DMS153 (cell line): ENCODE results near the gene SYTL3.
A peak's percentile ranks its signal among the peaks of the same experiment; 100 is the strongest.

Source experiments
- DNase-seq: peaks from one replicate; lab custom pipeline; 2025; lab: John Stamatoyannopoulos, UW

Gene SYTL3

DNA sequence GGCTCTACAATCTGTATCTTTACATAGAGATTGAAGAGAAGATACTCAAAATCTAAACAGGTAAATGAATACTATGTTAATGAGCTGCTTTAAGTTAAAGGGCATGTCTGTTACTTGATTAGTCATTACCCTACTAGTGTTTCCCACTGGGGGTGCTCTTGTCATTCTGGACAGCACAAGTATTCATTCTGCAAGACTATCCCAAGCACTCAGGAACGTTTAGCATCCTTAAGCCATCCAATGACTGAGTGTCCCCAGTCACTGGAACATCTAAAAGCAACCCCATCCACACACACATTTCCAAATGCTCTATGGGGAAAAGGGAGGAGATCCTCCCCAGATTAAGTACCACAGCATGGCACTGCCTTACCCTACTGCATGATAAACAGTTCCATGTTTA lies 143.6 kb downstream of the SYTL3 start:
- no peak for DNase-seq

DNA sequence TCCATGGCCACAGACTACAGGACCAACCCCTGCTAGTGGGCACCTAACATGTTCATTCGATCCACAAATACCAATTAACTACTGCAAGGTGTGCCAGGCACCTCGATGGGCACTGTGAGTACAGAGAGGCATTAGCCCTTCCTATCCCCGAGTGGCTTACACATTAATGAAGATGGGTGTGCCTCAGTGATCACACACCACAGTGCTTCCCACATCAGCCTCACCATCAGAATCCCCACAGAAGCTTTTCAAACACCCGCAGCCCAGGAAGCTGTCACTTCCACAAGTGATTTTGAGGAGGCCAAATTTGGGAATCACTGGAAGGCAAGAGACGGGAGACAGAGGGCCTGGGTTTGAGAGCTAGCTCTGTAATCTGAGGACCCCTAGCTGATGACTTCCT lies 145.7 kb downstream of the SYTL3 start:
- no peak for DNase-seq

DNA sequence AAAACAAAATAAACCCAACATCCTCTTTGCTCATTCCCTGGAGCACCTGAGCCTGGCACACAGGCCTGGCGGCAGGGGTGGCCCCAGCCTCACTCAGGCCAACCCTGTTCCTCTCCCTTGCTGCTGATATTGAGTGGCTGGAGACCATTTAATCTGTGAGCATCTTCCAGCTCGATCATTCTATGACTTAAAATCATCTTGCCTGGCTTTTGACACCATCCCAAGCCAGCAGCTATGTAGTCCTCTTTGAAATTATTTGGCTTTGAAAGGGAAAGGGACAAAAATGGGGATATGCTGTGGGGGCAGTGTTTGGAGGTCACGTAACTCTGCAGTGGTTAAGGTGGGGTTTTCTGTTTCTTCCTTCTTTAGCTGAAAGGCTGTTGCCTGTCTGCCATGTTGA lies 146.5 kb downstream of the SYTL3 start:
- no peak for DNase-seq

DNA sequence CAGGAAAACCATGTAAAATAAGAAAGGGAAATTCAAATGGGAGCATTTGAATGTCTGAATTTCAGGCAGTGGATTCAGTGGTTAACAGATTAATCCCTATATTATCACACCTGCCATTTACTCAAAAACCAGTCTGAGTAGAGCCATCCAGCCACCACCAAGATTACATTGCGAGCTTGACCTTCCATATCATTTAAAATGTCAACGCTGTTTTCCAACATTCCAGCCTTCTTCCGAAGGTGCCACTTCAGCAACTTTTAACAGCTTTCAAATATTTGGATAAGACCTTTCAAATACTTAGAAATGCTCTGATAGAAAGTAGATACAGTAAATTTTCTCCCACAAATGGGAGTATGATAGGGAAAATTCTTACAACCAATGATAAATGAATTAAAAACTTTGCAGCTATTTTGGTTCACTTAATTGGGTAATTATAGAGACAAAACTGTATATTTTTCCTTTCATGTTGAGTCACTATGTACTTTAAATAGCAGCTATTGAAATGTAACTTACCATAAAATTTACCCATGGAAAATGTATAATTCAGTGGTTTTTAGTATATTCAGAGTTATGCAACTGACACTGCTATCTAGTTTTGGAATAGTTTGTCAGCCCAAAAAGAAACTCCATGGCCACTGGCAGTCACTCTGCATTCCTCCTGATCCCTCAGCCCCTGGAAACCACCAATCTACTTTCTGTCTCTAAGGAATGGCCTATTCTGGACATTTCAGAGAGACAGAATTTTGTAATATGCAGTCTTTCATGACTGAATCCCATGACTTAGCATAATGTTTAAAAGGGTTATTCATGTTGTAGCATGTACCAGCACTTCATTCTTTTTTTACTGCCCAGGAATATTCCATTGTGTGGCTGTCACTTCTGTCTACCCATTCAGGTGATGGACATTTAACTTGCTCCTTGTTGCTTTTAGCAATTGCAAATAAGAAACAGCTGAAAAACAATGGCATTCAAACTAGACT lies 147.8 kb downstream of the SYTL3 start:
- no peak for DNase-seq

DNA sequence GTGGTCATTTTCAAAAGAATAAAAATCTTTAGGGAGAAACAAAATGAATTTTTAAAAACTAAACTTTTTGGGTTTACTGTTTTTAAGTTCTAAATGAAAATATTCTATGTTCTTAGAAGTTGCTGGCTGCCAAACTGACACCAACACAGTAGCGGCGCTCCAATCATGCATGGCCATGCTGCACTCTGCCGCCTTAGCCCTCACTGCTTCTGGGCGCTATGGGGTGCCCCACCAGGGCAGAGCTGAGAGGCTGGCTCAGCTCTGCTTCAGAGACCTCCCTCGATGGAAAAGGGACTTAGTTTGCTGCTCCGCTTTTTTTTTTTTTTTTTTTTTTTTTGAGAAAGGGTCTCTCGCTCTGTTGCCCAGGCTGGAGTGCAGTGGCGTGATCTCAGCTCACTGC lies 148.5 kb downstream of the SYTL3 start:
- DNase-seq = no peak

DNA sequence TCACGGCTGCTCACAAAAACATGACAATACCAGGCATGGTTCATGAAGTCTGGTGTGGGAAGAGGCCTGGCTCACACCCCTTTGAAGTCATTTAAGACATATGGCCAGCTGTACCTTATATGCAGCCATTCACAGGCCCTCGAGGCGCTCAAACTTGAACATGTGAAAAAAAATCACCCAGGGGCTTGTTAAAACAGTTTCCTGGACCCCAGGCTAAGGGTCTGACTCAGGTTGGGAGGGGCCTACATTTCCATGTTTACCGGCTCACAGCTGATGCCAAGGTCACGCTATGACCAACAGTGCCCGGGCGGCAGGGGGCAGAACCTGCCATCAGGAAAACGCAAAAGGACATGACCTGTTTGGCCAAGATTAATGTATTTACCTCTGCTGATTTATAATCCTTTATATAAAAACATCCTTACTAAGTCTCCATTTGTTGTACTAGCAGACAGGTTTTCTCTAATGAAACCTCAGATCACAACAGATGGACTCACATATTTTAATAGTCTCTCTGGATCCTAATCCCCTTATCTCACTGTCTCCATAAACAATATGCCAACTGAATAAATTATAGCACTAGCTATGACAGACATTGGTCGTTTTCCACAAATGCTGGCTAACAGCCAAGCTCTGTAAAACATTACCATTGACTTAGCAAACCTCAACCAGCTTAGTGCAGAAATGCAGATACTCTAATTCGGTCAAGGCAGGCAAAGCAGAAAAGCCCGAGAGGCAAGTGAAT lies 149.4 kb downstream of the SYTL3 start:
- peak; percentile 90 for DNase-seq

DNA sequence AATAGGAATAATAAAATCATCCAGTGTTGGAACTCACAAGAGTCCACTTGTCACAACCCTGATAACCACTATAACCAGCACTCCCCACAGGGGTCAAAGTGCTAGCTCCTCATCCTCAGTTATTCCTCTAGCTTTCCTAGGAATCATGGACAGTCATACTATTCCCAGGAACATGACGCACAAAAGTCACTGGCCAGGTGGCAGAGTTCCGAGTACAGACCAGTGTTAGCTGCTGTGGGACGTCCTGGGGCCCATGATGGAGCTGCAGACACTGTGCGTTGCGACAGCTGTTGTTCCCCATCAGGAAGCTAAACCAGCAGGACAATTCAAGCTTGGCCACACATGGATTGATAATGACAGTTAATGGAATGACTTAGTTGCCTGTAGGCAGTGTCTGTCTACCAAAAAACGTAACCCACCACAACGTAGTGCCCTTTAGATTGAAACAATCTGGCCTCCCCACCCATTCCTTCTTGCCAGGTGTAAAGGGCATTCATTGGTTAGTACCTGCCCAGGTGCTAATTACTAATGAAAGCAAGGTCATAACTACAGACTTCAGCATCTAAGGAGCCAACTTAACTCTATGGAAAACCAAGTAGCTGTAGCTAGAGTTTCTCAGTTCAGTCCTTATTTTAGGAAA lies 151.9 kb downstream of the SYTL3 start:
- no peak for DNase-seq

DNA sequence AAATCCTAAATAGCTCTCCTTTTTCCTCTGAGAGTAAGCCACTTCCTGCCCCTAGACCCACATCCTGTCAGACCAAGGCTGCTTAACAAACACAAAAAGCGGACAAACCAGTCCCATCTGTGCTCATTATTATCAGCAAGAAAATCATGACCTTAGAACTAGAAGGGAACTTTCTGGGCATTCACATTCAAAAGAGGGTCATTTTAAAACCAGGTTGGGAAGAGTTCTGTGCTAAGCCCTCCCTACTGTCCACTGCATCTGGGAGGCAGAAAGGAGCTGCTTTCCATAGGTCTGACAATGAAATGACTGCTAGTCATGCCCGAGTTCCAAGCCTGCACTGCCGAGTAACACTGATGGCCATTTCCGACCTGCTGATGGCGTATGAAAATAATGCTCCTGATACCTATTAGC lies 153.9 kb downstream of the SYTL3 start:
- peak; percentile 55 for DNase-seq

DNA sequence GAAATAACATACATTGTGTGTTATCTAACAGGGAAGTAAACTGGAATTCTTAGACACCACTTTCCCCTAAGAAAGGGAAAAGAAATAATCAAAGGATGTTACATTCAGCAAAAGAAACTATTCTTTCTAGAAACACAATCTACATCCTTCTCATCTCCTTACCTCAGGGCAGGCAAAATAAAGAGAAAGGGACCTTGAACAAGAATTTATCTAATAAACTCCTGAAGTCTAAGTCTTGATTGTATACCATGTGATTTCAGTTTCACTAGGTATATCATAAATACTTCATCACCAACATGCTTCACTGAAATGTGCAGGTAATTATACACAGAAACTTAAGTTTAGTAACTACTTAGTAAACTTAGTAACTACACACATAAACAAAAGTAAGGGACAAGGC lies 154.4 kb downstream of the SYTL3 start:
- no peak for DNase-seq

DNA sequence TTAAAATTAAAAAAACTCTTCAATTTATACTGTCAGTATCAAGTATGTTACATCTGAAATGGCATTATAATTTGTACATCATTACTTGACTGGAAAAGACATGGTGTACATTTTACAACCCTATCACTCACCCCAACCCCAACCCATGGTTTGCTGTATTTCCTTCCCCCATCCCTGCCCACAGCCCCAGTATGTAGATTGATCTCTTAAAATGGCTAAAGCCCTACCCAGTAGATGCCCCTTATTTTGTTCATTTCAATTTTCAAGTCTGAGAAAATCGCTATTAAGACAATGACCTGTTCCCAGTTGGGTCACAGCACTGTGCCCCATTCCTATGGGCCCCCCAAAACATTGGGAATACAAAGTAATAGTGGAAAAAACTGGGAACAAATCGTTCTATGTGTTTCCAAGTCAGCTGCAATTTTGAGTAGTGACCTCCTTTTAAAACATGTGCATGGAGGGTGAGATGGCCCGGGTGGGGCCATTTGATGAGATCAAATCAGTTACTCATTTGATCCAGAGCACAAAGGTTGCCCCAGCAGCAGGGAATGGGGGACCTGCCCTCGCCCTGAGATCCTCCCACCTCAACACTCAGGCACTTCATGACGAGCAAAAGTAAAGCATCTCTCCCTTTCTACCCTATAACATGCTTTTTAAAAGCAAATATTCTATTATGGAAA lies 156.0 kb downstream of the SYTL3 start:
- no peak for DNase-seq

DNA sequence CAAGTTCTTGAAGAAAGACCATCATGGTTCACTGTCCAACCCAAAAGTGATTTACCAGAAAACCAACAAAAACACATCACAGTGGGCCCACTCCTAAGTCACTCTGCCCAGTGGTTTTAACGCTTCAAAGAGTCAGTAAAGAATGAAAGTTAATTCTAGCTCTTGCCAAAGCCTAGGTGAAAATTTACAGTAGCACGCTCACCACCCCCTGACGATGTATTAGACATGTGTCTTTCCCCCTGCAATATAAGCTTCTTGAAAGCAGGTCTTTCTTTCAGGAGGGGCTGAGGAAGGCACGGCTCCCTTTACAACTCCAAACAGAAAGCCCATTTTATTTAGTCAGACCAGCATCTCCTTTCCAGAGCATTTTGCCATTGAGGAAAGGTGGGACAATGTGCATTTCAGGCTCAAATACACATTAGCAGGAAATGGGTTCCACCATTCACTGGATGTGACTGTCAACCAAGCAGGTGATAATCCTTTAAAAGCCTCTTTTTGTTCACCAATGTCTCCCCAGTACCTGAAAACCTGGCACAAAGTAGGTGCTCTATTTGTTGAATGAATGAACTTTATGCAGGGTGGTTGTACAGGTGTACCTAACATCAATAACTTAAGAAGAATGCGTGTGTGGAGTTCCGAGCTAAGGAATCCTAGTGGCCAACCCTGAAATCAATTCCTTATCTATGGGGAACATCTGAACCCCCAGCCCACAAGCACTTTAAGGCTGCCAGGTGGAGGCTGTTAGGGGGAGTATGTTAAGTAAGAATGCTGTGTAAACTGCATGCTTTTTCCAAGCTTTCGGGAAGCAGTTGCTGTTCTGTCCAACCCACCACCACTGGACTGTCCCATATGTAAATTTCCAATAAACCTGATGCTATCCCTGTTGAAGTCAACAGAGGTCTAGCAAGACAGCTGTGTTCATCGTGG lies 157.9 kb downstream of the SYTL3 start:
- no peak for DNase-seq

DNA sequence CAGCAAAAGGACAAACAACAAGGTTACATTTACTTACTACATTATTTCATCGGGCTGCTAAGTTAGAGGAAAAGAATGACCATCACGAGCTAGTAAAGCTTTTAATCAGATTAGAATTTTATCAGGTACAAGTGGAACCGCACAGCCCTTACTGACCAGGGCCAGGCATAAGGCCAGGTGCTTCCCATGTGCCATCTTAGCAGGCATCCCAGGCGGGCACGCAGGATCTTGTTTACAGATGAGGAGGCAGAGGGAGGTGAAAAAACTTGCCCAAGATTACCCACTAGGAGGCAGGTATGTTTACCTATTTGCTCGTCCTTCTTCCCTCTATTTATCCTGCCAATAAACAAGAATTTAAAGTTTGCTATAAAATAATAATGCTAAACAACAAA lies 158.6 kb downstream of the SYTL3 start:
- no peak for DNase-seq

DNA sequence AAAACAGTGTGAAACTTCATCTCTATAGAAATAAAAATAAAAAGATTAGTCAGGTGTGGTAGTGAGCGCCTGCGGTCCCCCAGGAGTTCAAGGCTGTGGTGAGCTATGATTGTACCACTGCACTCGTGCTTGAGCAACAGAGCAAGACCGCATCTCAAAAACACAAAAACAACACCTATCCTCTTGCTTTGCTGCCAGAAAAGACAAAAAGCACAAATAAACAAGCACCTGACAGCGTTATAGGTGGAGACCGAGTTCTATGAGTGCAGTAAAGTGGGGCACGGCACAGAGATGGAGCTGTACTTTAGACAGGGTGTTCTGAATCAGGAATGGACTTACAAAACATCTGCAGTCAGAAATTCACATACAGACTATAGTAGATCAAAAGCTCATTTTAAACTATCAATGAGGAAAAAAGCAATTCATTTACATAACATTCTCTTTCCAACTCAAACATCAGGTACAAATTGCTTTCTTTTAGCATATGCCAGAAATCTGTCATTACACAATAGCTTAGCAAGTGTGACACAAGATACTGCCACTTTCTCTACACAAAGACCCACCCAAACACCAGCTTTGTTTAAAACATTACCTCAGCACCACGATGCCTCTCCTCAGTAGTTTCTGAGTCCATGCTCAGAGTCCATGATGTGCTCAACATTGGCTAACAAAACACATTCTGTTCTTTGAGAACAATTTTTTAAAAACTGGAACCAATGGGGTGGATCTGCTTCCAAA lies 159.3 kb downstream of the SYTL3 start:
- no peak for DNase-seq

DNA sequence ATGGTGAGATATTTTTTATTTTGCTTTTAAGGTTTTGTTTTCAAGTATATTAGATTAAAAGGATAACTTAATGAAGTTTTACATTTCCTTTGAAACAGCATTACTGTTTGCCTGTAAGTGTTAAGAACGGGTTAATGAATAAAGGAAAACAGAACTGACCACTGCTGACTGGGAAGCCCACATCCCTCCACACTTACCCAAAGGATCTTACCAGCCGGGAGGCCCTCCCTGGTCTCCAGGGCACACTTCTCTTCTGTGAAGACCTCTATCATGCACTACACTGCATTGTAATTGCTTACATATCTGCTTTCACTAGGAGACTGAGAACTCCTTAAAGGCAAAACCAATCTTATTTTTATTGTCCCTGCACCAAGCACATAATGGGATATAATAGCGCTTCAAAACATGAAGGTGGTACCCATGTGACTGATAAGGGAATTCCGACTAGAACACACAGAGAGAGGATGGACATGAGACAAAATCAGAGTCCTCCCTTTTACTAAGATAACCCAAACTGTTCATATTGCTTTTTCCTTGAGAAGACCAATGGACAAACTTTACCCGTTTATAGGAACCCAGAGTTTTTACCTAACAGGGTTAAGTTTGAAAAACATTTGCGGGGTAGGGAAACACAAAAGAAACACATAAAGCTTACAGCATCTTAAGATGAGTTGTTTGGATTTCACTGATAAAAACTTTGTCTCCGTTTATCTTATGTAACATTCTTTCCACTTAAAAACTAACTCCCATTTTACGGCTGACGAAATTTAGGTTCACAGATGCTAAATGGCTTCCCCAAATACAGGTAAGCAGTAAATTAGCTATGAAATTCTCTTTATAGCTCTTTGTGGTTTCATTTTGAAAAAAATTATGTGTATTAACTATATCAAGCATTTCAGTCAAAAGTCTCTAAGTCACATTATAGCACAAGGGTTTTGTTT lies 160.6 kb downstream of the SYTL3 start:
- no peak for DNase-seq

DNA sequence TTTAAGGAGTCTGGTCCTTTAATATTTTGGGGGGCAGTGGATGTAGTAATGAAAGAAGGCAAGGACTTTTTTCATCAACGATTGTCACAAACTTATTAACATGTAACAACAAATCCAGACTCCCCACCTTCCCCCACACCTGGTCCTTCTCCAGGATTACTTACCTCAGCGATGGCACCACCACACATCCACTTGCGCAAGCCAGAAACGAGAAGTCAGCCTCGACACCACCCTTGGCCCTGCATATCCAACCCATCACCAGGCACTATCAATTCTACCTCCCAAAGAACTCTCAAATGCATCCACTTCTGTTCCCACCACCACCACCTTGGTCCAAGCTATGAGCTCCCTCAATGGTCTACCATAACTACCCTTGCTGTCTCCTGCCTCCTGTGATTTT lies 162.8 kb downstream of the SYTL3 start:
- DNase-seq = no peak

DNA sequence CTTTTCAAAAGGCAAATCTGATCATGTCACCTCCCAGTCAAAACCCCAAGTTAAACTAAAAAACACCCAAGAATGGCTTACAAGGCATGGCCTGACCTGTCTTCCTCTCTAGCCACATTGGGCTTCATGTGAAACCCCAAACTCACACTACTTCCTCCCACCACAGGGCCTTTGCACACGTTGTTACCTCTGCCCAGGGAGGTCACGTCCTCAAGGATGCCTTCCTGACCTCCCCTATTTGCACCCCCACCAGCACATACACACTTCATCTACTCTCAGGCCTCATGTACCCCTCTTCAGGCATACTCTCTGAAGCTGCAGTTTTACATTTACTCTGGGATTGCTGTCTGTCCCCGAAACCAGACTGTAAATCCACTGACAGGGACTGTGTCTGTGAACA lies 163.2 kb downstream of the SYTL3 start:
- no peak for DNase-seq
